Prostate gland (tissue), 2 donors: ENCODE measurements around the gene RXRG.

Experiments used
- POLR2A ChIP-seq: fragments of 450-650 bp; IDR thresholded peaks from one replicate; pipeline ENCODE4 v1.6.1; 2016; ENCODE audit warnings: antibody characterized with exemption, mild to moderate bottlenecking
- TF ChIP-seq, protein P1 (sequence below), 4 experiments: fragments of 200-600 bp in 2 of 4; fragments of 450-650 bp in 2 of 4; sonication (generic) in 2 of 4; IDR thresholded peaks; 1 replicate in 3 of 4; 2 replicates in 1 of 4; pipeline ENCODE4 v1.5.1; 2016 to 2019; ENCODE audit warnings: antibody characterized with exemption in 4 of 4, mild to moderate bottlenecking in 2 of 4, moderate library complexity in 2 of 4

DNA sequence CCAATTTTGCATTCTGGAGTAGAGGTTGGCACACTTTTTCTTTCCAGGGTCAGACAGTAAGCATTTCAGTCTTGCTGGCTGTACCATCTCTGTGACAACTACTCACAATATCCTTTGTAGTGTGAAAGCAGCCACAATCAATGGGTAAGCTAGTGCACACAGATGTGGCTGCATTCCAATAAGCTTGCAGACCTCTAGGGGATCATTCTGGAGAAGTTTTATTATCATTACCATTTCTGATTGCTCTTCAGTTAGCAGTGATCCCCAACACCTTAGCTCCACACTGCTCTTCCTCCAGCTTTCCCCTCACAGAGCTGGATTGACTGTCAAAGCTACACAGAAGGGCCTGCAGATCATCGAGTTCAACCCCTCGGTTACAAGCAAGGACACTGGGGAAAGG, 9.1 kb downstream of the RXRG start:
- TF ChIP-seq POLR2A = no peak
- TF ChIP-seq, protein P1, sequence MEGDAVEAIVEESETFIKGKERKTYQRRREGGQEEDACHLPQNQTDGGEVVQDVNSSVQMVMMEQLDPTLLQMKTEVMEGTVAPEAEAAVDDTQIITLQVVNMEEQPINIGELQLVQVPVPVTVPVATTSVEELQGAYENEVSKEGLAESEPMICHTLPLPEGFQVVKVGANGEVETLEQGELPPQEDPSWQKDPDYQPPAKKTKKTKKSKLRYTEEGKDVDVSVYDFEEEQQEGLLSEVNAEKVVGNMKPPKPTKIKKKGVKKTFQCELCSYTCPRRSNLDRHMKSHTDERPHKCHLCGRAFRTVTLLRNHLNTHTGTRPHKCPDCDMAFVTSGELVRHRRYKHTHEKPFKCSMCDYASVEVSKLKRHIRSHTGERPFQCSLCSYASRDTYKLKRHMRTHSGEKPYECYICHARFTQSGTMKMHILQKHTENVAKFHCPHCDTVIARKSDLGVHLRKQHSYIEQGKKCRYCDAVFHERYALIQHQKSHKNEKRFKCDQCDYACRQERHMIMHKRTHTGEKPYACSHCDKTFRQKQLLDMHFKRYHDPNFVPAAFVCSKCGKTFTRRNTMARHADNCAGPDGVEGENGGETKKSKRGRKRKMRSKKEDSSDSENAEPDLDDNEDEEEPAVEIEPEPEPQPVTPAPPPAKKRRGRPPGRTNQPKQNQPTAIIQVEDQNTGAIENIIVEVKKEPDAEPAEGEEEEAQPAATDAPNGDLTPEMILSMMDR (IDR thresholded peaks at IDR 0.05) = no peak
